PFSK-1 (cell line): ENCODE data around the gene XPNPEP2.

Experiments used
- POLR2AphosphoS5 ChIP-seq: IDR thresholded peaks from 2 replicates; pipeline ENCODE4 v1.6.1; 2012; ENCODE audit warnings: low read depth, mild to moderate bottlenecking, control low read depth, low read length, moderate library complexity
- REST ChIP-seq, 2 experiments: IDR thresholded peaks; 2 replicates each; pipeline versions ENCODE4 v1.6.1 to v1.8.0; 2011 to 2012; ENCODE audit warnings: low read depth in 2 of 2, low read length in 2 of 2, control low read depth in 1 of 2, inconsistent platforms in 1 of 2, mild to moderate bottlenecking in 1 of 2, moderate library complexity in 1 of 2; ENCODE audit not compliant: insufficient read depth in 1 of 2
- SIN3A ChIP-seq: IDR thresholded peaks from 2 replicates; pipeline ENCODE4 v1.6.1; 2012; ENCODE audit warnings: mild to moderate bottlenecking, low read length, moderate library complexity, borderline replicate concordance; ENCODE audit not compliant: insufficient read depth
- TAF1 ChIP-seq: IDR thresholded peaks from 2 replicates; pipeline ENCODE4 v1.6.1; 2012; ENCODE audit warnings: low read length, control low read depth, borderline replicate concordance; ENCODE audit not compliant: insufficient read depth

- TF ChIP-seq REST (IDR thresholded peaks at IDR 0.05; ENCODE audit: insufficient read depth in 1 of 2, low read depth in 2 of 2, low read length in 2 of 2) (no peak), TAF1 (no peak), SIN3A (no peak), POLR2AphosphoS5 (no peak)
These were observed 43.9 kb downstream of the XPNPEP2 start for GRCh38 chrX:129782706-129783105.
